Liver (tissue), 9 donors: ENCODE data around the gene LAGE3. TPM values are rescaled to one million over a fixed set of nuclear protein-coding genes. Genes with fewer than 3 reads are reported as not detected.
A peak's percentile ranks its signal among the peaks of the same experiment; 100 is the strongest.

Experiments used
- DNase-seq: peaks from one replicate; pipeline ENCODE4 v3.0.0-alpha.2; 2017; ENCODE audit warnings: low spot score
- H3K27ac ChIP-seq, 2 donors: one replicate each; pipeline ENCODE4 v1.7.0; 2013; ENCODE audit warnings: inconsistent platforms in 2 of 2, low read length in 2 of 2, control low read depth in 1 of 2, low read depth in 1 of 2, mild to moderate bottlenecking in 1 of 2
- H3K27me3 ChIP-seq, 4 donors: one replicate each; pipeline versions ENCODE4 v1.6.1 to v1.7.0; 2013; ENCODE audit warnings: low read length in 3 of 4, inconsistent platforms in 1 of 4, mild to moderate bottlenecking in 1 of 4, moderate library complexity in 1 of 4; ENCODE audit not compliant: control insufficient read depth in 4 of 4, insufficient read depth in 4 of 4
- H3K36me3 ChIP-seq, 4 donors: one replicate each; pipeline versions ENCODE4 v1.6.1 to v1.7.0; 2013; ENCODE audit warnings: low read length in 3 of 4, mild to moderate bottlenecking in 3 of 4, low read depth in 1 of 4, moderate library complexity in 1 of 4; ENCODE audit not compliant: control insufficient read depth in 4 of 4, insufficient read depth in 3 of 4
- H3K4me1 ChIP-seq, 4 donors: one replicate each; pipeline versions ENCODE4 v1.6.1 to v1.7.0; 2013; ENCODE audit warnings: low read length in 3 of 4, mild to moderate bottlenecking in 3 of 4, moderate library complexity in 1 of 4; ENCODE audit not compliant: control insufficient read depth in 4 of 4, insufficient read depth in 4 of 4
- H3K4me3 ChIP-seq, 3 donors: one replicate each; pipeline versions ENCODE4 v1.6.1 to v1.7.0; 2013; ENCODE audit warnings: low read length in 3 of 3, control low read depth in 1 of 3, low read depth in 1 of 3, mild to moderate bottlenecking in 1 of 3
- H3K9ac ChIP-seq, 2 donors: one replicate each; pipeline ENCODE4 v1.7.0; 2013; ENCODE audit warnings: low read length in 2 of 2, mild to moderate bottlenecking in 2 of 2, moderate library complexity in 2 of 2, control low read depth in 1 of 2, low read depth in 1 of 2
- H3K9me3 ChIP-seq, 4 donors: one replicate each; pipeline versions ENCODE4 v1.6.1 to v1.7.0; 2013; ENCODE audit warnings: low read length in 3 of 4; ENCODE audit not compliant: control insufficient read depth in 4 of 4
- EGR1 ChIP-seq, 2 donors: IDR thresholded peaks; 2 replicates each; pipeline ENCODE4 v1.6.1; 2016 to 2018; ENCODE audit warnings: antibody characterized with exemption in 2 of 2, low read depth in 2 of 2
- FOXA1 ChIP-seq: IDR thresholded peaks from 2 replicates; pipeline ENCODE4 v1.6.1; 2016; ENCODE audit warnings: antibody characterized with exemption
- FOXA2 ChIP-seq: IDR thresholded peaks from 2 replicates; pipeline ENCODE4 v1.6.1; 2016; ENCODE audit warnings: antibody characterized with exemption
- GABPA ChIP-seq, 2 donors: IDR thresholded peaks in 1 of 2; conservative IDR thresholded peaks in 1 of 2; 2 replicates each; pipeline ENCODE4 v1.6.1; 2016; ENCODE audit warnings: antibody characterized with exemption in 2 of 2, mild to moderate bottlenecking in 1 of 2, moderate library complexity in 1 of 2
- HNF4G ChIP-seq: IDR thresholded peaks from 2 replicates; pipeline ENCODE4 v1.6.1; 2016; ENCODE audit warnings: antibody characterized with exemption
- RAD21 ChIP-seq, 2 donors: IDR thresholded peaks; 2 replicates each; pipeline ENCODE4 v1.6.1; 2016; ENCODE audit warnings: antibody characterized with exemption in 2 of 2, mild to moderate bottlenecking in 2 of 2
- RXRA ChIP-seq, 2 donors: IDR thresholded peaks; 2 replicates each; pipeline ENCODE4 v1.6.1; 2017 to 2018; ENCODE audit warnings: antibody characterized with exemption in 2 of 2, mild to moderate bottlenecking in 1 of 2
- SP1 ChIP-seq: IDR thresholded peaks from 2 replicates; pipeline ENCODE4 v1.6.1; 2018; ENCODE audit warnings: antibody characterized with exemption, mild to moderate bottlenecking
- TAF1 ChIP-seq: conservative IDR thresholded peaks from 2 replicates; pipeline ENCODE4 v1.6.1; 2016; ENCODE audit warnings: antibody characterized with exemption, mild to moderate bottlenecking
- YY1 ChIP-seq: IDR thresholded peaks from 2 replicates; pipeline ENCODE4 v1.6.1; 2016; ENCODE audit warnings: antibody characterized with exemption, mild to moderate bottlenecking
- WGBS: extraction: QIAGEN DNeasy Blood & Tissue Kit; methylation state at CpG from one replicate; pipeline ENCODE4 v1.1.7; 2013; 5-methylcytosine and 5-hydroxymethylcytosine counted together
- polyA plus RNA-seq, 2 donors: library from polyadenylated mRNA; stranded (reverse) in 1 of 2; unstranded in 1 of 2; fragments of 200-250 nt in 1 of 2; fragments of >200 nt in 1 of 2; fragmentation: Nextera tagmentation in 1 of 2; extraction: Ambion mirVana in 1 of 2; gene quantifications; one replicate each; pipeline versions ENCODE4 v1.2.1 to v1.2.3, GENCODE V29; 2013 to 2015
- total RNA-seq, 2 donors: library from RNA; depleted of rRNA; stranded (reverse); fragments of >200 nt; gene quantifications; one replicate each; pipeline ENCODE4 v1.2.3, GENCODE V29; 2014
- TF ChIP-seq, protein P1 (sequence below): IDR thresholded peaks from 2 replicates; pipeline ENCODE4 v1.6.1; 2016; ENCODE audit warnings: antibody characterized with exemption
- TF ChIP-seq, protein P2 (sequence below): IDR thresholded peaks from 2 replicates; pipeline ENCODE4 v1.6.1; 2016; ENCODE audit warnings: antibody characterized with exemption
- TF ChIP-seq, protein P3 (sequence below): IDR thresholded peaks from 2 replicates; pipeline ENCODE4 v1.6.1; 2016; ENCODE audit warnings: antibody characterized with exemption
- donor health status: healthy.
- donor health status: healthy.
- donor health status: healthy.
- donor health status: healthy.
- donor health status: healthy.

The LAGE3 gene
- total and polyA plus RNA-seq, 4 donors: 8.5 to 18.1 (median 12.7) TPM

DNA sequence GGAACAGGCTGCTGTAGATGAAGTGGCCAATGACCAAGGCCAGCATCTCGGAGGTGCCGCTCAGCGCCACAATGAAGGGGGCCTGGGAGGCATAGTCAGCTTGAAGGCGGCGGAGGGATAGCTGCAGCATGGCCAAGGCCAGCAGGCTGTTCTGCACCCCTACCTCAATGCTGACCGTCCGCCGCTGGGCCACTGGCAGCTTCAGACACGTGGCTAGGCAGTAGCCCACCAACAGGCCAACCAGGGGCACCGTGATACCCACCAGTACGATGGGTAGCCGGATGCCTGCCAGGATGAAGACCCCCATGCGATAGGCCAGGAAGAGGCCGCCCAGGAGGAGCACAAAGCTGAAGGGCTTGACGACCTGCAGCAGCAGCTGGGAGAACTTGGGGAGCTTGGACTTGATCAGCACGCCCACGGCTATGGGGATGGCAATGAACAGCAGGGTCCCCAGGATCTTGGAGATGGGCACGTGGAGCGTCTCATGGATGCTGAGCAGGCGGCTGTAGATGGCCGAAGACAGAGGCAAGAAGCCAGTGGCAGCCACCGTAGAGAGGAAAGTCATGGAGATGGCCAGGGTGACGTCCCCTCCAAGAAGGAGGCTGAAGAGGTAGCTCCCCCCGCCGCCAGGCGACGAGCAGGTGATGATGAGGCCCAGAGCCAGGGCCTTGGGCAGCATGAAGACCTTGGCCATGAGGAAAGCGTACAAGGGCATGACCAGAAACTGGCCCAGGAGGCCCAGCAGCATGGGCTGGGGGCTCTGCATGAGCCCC lies 8.6 kb upstream of the LAGE3 start:
- no peak overlapping the region for H3K27ac ChIP-seq
- H3K36me3 ChIP-seq: peaks cover 0 to 6% (median 2%) of the 10 kb centered on the region in 4 donors
- no peaks in the 10 kb centered on the region for H3K27me3 ChIP-seq
- H3K9ac ChIP-seq: no peak overlapping the region
- no peaks in the 10 kb centered on the region for H3K9me3 ChIP-seq
- TF ChIP-seq GABPA (IDR thresholded peaks at IDR 0.05 in 1 of 2, conservative IDR thresholded peaks at IDR 0.05 in 1 of 2) (no peak), FOXA2 (no peak), TAF1 (no peak), YY1 (no peak), SP1 (no peak), EGR1 (IDR thresholded peaks at IDR 0.05; ENCODE audit: low read depth in 2 of 2) (no peak)
- TF ChIP-seq, protein P1, sequence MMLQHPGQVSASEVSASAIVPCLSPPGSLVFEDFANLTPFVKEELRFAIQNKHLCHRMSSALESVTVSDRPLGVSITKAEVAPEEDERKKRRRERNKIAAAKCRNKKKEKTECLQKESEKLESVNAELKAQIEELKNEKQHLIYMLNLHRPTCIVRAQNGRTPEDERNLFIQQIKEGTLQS: no peak
- TF ChIP-seq, protein P2, sequence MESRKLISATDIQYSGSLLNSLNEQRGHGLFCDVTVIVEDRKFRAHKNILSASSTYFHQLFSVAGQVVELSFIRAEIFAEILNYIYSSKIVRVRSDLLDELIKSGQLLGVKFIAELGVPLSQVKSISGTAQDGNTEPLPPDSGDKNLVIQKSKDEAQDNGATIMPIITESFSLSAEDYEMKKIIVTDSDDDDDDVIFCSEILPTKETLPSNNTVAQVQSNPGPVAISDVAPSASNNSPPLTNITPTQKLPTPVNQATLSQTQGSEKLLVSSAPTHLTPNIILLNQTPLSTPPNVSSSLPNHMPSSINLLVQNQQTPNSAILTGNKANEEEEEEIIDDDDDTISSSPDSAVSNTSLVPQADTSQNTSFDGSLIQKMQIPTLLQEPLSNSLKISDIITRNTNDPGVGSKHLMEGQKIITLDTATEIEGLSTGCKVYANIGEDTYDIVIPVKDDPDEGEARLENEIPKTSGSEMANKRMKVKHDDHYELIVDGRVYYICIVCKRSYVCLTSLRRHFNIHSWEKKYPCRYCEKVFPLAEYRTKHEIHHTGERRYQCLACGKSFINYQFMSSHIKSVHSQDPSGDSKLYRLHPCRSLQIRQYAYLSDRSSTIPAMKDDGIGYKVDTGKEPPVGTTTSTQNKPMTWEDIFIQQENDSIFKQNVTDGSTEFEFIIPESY: no peak
- H3K4me3 ChIP-seq: no peak overlapping the region
- H3K4me1 ChIP-seq: peaks cover 11 to 36% (median 20%) of the 10 kb centered on the region in 4 donors
- DNase-seq: no peak
- 96% methylated on average over 28 of the region's 28 CpGs for WGBS

- WGBS: 2% methylated on average over 94 of the region's 95 CpGs
- peak within 1 kb of the TSS; percentile 20 to 31 for H3K9ac ChIP-seq
- peak within 1 kb of the TSS; percentile 59 to 86 (median 78) for H3K4me3 ChIP-seq
- H3K9me3 ChIP-seq: no peaks in the 10 kb centered on the region
- H3K27me3 ChIP-seq: no peaks in the 10 kb centered on the region
- peak; percentile 62 for DNase-seq
- H3K36me3 ChIP-seq: peaks cover 0 to 6% (median 2%) of the 10 kb centered on the region in 4 donors
- H3K4me1 ChIP-seq: peaks cover 11 to 36% (median 20%) of the 10 kb centered on the region in 4 donors
- H3K27ac ChIP-seq: peak within 1 kb of the TSS; percentile 73 to 78
- TF ChIP-seq, protein P2: no peak
- TF ChIP-seq SP1: no peak
- TF ChIP-seq, protein P1: no peak
- no peak for TF ChIP-seq FOXA2
- no peak for TF ChIP-seq RXRA (IDR thresholded peaks at IDR 0.05)
- no peak for TF ChIP-seq YY1
- TF ChIP-seq, protein P3, sequence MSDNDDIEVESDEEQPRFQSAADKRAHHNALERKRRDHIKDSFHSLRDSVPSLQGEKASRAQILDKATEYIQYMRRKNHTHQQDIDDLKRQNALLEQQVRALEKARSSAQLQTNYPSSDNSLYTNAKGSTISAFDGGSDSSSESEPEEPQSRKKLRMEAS: no peak
- TF ChIP-seq RAD21 (IDR thresholded peaks at IDR 0.05): no peak
- no peak for TF ChIP-seq FOXA1
- no peak for TF ChIP-seq TAF1
- no peak for TF ChIP-seq HNF4G
These were observed 7.5 kb upstream of the LAGE3 start, which contains the start of gene UBL4A for GRCh38 chrX:154486396-154487207. Gene UBL4A, minus strand, starts transcription at chrX:154486615. Its CDS starts 31 bp downstream, at chrX:154486584.
